Activated gamma-delta T cell treated with Interleukin-2 at 50 U/mL for 16 hours (primary cell): ENCODE measurements around the gene TCP11X2.
"Not testable (repeated sequence)": the region's sequence is repeated elsewhere in the genome, so short reads cannot be mapped to it uniquely, and the experiment has no call there.

Experiments used
- DNase-seq: peaks from one replicate; pipeline ENCODE4 v3.0.0-alpha.2; 2020

Gene TCP11X2

DNA sequence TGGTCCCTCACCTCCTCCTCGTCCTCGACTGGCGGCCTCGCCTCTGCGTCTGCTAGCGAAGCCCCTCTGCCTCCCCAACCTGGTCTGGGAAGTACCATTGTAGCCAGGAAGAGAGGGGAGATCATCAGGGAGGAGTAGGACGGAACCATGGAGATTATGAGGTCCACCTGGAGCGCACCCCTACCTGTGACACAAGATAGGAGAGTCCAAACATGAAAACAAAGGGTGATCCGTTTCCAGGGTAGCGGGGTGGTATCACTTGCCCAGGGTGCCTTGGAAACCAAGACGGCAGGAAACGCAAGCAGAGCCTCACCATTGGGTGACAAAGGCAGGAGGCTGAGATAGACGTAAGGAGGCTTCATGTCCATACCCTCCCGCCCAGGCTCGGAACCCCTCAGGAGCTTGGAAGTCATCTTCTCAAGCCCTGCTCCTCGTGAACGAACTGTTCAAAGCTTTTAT, at the start of gene TCP11X2:
TSS of gene TCP11X2 (minus strand) at position 51 of the 459 bp plus-strand sequence.
- DNase-seq: not testable (repeated sequence)

DNA sequence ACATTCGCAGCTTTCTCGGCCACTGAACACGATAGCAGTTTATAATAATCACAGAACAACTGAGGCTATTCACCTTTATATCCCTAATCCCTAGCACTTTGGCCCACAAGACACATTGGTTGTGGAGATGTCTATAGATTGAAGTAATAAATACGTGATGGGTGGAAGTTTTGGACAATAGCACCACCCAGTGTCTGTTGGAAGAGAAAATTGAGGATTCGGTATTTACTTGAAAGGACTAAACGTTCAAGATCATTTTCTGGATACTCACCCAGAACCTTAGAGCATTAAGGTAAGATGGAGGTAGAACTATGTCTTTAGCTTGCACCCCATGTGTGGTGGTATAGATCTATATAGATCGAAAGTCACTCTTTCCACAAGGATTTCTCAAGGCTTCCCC, 45.7 kb upstream of the TCP11X2 start:
- no peak for DNase-seq

DNA sequence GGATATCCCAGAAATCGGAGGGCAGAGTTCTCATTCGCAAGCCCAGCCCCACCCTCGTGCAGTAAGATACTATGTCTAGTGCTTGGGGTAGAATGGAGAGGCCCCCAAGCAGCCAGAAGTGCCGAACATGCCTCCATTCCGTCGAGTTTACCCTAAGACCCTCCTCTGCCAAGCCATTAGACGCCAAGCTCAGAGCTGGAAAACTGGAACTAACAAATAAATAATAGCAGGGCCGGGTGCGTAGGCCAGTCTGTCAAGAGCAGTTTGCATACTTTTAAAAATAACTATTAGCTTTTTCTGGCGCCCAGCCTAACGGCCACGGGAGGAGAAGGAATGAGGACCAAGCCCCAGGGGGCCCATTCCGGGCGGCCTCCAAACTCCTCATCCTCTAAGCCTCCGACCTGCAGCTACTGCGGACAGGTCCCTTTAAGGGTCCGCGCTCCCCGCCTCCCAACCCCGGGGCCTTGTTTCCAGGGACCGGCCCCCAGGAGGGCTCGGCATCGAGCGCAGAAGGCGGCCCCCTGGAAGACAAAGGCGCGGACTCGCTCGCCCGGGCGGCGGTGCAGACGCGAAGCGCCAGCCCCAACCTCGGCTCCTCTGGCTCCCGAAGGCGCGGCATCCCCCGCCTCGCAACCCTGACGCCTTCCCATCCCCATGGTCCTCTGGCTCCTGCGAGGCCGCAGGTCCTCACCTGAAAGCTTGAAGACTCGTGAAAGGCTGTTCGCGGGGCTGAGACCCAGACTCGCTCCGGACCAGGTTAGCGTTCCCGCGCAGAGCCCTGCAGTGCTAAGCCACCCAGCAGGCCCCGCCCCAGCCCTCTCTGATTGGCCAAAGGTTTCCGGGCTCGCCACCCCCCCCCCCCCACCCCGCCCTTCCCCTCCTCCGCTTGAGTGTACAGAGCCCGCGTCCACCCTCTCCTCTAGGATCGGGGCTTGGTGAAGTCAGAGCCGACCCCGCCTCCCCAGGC, 44.6 kb upstream of the TCP11X2 start, which contains the start of gene TMSB15A:
TSS of gene TMSB15A (minus strand) at position 765 of the 967 bp plus-strand sequence.
- peak; percentile 47 for DNase-seq

DNA sequence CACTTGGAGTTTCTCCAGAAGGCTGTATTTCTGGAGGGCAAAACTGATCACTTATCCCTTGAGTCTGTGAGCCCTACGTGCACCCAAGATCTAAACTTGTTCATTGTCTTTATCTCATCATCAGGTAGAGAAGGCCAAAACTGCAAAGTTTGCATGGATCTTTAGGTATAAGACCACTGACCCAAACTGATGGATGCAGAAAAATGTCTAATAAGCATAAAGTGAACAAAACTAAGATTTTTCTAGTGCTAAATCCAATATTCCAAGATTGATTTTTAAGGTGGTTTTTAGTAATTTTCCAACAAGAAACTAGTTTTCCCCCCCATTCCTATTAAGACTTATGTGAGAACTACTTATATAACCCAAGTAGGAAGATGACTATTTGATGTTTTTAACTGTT, 42.9 kb upstream of the TCP11X2 start:
- no peak for DNase-seq

DNA sequence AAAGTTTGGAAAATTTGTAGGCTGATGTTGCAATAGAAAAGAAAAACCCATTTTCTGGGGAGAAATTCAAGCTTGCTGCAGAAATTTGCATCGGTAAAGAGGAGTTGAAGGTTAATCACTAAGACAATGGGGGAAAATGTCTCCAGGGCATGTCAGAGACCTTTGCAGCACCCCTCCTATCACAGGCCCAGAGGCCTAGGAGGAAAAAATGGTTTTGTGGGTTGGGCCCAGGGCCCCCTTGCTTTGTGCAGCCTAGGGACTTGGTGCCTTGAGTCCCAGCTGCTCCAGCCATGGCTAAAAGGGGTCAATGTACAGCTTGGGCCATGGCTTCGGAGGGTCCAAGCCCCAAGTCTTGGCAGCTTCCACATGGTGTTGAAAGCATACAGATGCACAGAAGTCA, 27.1 kb upstream of the TCP11X2 start:
- no peak for DNase-seq

DNA sequence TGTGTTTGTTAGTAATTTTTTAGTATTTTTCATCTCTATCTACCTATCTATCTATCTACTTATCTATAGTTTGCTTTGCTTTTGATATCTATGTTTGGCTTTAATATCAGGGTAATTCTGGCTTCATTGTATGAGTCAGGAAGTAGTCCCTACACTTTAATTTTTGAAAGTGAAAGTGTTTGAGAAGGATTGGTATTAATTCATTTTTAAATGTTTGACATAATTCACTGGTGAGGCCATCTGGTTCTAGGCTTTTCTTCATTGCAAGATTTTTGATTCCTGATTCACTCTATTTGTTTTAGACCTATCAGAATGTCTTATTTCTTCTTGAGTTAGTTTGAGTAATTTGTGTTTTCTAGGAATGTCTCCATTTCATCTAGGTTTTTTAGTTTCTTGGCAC, 20.2 kb upstream of the TCP11X2 start:
- DNase-seq: no peak

DNA sequence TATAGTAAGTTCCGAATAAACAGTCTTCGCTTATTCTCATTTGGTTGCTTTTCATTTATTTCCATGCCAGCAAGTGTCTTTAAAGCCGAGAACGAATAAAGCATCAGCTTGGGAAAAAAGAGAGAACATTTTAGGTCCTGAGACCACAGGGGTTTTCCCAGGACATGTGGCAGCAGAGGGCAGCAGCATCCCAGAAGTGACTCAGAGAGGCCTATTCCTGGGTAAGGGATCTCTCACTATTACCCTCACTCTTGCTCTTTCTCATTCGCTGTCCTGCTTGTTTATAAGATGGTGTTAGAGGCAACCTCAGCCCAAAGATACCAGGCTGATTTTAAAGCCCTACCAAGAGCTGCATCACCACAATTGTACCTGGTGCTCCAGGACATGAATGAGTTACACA, 7.2 kb upstream of the TCP11X2 start:
- DNase-seq: not testable (repeated sequence)

DNA sequence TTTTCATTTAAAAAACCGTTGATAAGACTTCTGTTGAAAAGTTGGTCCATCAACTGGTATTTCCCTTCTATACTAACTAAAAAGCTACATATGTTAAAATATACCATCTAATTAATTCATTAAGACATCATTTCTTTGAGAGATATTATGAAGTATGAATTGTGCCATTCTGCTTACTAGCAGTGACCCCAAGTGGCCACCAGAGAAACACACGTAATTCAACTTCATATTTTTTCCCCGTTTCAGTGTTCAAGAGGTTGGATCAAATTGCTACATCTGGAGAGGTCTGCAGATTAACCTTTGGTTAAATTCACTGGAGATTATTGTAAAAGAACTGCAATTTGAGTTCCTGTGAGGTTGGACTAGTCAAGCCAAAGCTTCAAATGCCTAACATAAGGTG, 1.4 kb downstream of the TCP11X2 start:
- DNase-seq: not testable (repeated sequence)

DNA sequence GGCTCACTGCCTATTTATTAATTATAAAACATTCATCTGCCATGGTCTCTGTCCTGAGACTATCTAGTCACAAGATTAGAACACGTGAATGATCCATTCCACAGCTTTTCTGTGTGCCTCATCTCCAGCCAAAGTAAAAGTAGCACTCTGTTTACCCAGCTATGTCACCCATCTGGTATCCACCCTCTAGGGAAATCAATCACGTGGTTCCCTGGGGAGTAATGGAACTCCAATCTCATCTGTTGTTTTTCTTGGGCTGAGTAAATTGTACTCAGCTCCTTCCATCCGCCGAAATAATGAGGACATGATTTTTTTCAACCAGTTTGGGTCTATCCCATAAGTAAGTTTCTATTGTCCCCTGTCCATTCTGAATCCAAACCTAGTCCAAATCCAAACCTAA, 13.0 kb downstream of the TCP11X2 start:
- DNase-seq: not testable (repeated sequence)

DNA sequence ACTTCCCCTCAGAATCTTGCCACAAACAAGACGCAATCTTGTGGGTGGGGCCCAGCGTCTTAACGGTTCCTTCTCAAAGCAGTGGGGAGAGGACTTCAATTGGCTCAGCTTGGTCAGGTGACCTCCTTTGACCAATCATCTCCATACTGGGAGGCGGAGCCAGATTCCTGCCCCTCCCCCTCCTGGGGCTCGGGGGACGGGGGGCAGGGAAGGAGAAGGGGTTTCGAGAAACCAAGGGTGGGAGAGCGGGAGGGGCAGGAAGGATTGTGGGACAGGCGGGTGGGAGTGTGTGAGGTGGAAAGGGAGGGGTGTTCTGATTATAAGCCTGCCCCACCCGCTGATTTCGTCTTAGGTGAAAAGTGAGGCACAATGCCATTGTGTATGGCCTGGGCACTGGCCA, 31.7 kb downstream of the TCP11X2 start, which contains the start of gene NXF2B:
TSS of gene NXF2B (minus strand) at position 101 of the 400 bp plus-strand sequence. CDS start 59,972 bp downstream, outside the sequence.
- not testable (repeated sequence) for DNase-seq

DNA sequence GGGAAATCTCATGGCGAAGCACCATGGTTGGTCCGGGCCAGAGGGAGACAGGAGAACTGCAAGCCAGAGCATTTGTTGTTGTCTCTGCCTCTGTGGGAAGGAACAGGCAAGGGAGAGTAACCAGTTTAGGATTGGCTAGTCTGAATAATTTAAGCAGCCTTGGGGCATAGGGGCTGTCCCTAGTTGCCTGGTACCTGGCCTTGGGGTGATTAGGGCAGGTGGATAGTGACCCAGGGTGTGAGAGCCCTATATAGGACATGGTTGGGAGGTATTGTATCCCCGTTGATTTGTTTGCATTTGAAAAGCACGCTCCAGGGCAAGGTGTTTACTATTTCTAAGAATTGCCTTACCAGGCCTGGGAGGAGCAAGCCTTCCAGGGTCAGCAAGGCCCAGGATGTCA, 57.1 kb downstream of the TCP11X2 start:
- not testable (repeated sequence) for DNase-seq
